GM12892 (cell line): ENCODE results near the gene CLSTN1.

Experiments used
- POLR2A ChIP-seq: IDR thresholded peaks from 2 replicates; pipeline ENCODE4 v1.6.1; 2011; ENCODE audit warnings: low read depth, low read length, control low read depth
- POLR2AphosphoS5 ChIP-seq: IDR thresholded peaks from 2 replicates; pipeline ENCODE4 v1.6.1; 2011; ENCODE audit warnings: low read depth, low read length, control low read depth
- TAF1 ChIP-seq: IDR thresholded peaks from 2 replicates; pipeline ENCODE4 v1.6.1; 2011; ENCODE audit warnings: low read depth, mild to moderate bottlenecking, control low read depth, low read length, borderline replicate concordance

- TF ChIP-seq TAF1 (no peak), POLR2AphosphoS5 (no peak), POLR2A (no peak)
Measured at GRCh38 chr1:9863371-9863770, 39.6 kb upstream of the CLSTN1 start.
